Upper lobe of right lung (tissue), 1 donor: Measurements from ENCODE around the gene KRT2. TPM values are rescaled to one million over a fixed set of nuclear protein-coding genes. Genes with fewer than 3 reads are reported as not detected.

Experiments
- ATAC-seq: fragments of 200-7000 bp; cut with Tn5 transposase; one replicate; pipeline ENCODE4 v1.9.1; 2020; ENCODE audit warnings: mild to moderate bottlenecking, moderate library complexity
- DNase-seq: peaks from one replicate; pipeline ENCODE4 v3.0.0-alpha.2; 2020
- H3K27ac ChIP-seq: fragments of 200-600 bp; one replicate; pipeline ENCODE4 v1.8.0; 2022
- H3K27me3 ChIP-seq: fragments of 200-600 bp; one replicate; pipeline ENCODE4 v1.8.0; 2022; ENCODE audit warnings: mild to moderate bottlenecking
- H3K36me3 ChIP-seq: fragments of 200-600 bp; one replicate; pipeline ENCODE4 v1.8.0; 2022
- H3K4me1 ChIP-seq: fragments of 200-600 bp; one replicate; pipeline ENCODE4 v1.8.0; 2022
- H3K4me3 ChIP-seq: fragments of 200-600 bp; one replicate; pipeline ENCODE4 v1.8.0; 2022; ENCODE audit warnings: mild to moderate bottlenecking
- H3K9me3 ChIP-seq: fragments of 200-600 bp; one replicate; pipeline ENCODE4 v1.8.0; 2022
- intact Hi-C: fragments of 100-400 bp; cut with DNase I; formaldehyde crosslinking; loops from one replicate; pipeline ENCODE4 v1.11.0; 2022
- total RNA-seq: library from RNA; stranded (reverse); fragmentation: NEBNext Ultra II Directional; extraction: Animal tissue kit (Norgen Biotek cat#: 25700); gene quantifications from one replicate; pipeline ENCODE4 v1.2.1, GENCODE V29; 2021
- TF ChIP-seq, protein P1 (sequence below): fragments of 200-600 bp; IDR thresholded peaks from one replicate; pipeline ENCODE4 v1.8.0; 2022; ENCODE audit warnings: antibody characterized with exemption
- donor health status: DM: no; HTN: yes; CAD: no; lungs with severe emphysema.

The KRT2 gene
- total RNA-seq, 1 donor from 2014 or later, result not detected

DNA sequence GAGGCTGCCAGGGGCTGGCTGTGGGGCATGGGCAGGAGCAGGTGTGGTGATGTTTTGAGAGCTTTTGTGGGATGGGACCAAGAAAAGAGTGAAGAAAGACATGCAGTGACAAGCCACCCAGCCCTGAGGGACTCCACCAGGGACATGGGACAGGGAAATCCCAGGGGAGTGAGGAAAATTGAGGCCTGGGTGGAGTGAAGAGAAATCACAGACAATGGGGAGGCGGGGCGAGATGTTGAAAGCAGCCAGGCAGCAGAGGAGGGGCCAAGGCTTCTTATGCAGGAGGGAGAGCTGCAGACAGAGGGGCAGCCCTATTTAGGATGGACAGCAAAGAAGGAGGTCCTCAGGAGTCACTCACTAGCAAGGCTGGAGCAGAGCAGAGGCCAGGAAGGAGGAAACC lies 32.4 kb upstream of the KRT2 start:
- TF ChIP-seq, protein P1, sequence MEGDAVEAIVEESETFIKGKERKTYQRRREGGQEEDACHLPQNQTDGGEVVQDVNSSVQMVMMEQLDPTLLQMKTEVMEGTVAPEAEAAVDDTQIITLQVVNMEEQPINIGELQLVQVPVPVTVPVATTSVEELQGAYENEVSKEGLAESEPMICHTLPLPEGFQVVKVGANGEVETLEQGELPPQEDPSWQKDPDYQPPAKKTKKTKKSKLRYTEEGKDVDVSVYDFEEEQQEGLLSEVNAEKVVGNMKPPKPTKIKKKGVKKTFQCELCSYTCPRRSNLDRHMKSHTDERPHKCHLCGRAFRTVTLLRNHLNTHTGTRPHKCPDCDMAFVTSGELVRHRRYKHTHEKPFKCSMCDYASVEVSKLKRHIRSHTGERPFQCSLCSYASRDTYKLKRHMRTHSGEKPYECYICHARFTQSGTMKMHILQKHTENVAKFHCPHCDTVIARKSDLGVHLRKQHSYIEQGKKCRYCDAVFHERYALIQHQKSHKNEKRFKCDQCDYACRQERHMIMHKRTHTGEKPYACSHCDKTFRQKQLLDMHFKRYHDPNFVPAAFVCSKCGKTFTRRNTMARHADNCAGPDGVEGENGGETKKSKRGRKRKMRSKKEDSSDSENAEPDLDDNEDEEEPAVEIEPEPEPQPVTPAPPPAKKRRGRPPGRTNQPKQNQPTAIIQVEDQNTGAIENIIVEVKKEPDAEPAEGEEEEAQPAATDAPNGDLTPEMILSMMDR, result no peak
- Histone ChIP-seq H3K36me3 (no peaks in the 10 kb centered on the region), H3K9me3 (no peaks in the 10 kb centered on the region), H3K4me1 (no peaks in the 10 kb centered on the region), H3K27me3 (peaks cover 20% of the 10 kb centered on the region), H3K4me3 (no peak overlapping the region), H3K27ac (no peak overlapping the region)
- ATAC-seq (no peak), DNase-seq (no peak)
- intact Hi-C loops, result no loop called here

DNA sequence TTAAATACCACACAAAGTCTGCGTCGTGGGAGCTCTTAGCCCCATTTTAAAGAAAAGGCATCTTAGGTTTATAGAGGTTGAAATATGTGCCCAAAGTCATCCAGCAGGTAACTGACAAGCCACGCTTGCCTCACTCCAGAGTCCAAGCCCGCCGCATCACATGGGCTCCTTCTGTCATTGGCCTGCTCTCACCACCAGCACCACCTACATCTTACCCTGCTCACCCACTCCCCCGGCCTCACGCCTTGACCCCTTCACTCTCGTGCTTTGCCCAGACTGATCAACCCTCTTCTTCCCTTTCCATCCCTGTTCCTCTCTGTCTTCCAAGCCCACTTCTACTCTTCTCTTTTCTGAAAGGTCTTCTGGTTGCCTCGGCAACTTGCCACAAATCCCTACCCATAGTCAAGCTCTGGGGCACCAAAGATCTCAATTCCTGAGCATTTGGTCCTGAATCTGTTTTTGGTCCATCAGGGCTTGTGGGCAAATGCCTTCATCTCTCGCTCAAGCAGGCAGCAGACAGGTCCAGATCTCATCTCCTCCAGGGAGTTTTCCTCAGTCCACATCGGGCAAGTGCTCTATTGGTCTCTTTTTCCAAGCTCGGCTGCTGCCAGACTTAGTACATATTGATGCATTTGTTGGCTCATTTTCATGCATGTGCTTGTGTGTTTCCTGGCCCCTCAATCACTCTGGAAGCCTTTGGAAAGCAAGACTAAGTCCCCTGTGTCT lies 31.7 kb upstream of the KRT2 start:
- Histone ChIP-seq H3K36me3 (no peaks in the 10 kb centered on the region), H3K9me3 (no peaks in the 10 kb centered on the region), H3K27ac (no peak overlapping the region), H3K27me3 (peaks cover 18% of the 10 kb centered on the region), H3K4me1 (no peaks in the 10 kb centered on the region), H3K4me3 (no peak overlapping the region)
- ATAC-seq (no peak), DNase-seq (no peak)
- intact Hi-C loops, result no loop called here
- TF ChIP-seq, protein P1, result no peak

DNA sequence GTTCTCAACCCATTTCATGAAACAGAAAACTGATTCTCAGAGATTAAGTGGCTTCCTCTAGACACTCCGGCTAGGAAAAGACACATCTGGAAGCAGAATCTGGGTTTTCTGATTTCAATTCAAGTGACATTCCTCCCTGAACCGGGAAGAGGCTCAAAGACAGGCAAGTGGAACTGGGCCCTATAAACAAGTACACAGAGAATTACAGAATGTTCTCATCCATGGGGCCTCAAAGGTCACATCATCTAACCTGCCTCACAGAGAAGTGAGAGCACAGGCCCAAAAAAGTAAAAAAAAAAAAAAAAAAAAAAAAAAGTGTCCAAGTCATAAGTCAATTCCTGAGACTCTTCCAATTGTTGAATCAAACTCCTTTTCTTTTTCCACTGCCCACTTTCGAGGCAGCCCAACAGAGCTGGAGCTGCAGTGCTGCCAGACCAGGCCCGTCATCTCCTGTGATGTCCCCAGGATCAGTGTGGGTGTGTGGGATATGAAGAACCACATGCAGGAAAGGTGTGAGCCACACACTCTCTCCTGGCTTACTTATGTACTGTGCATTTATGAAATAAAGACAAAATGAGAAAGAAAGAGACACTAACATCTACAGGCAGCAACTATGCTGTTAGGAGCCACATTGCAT lies 31.0 kb upstream of the KRT2 start:
- DNase-seq (no peak), ATAC-seq (no peak)
- no peaks in the 10 kb centered on the region for H3K36me3 ChIP-seq
- no peak overlapping the region for H3K4me3 ChIP-seq
- H3K27me3 ChIP-seq, result peaks cover 12% of the 10 kb centered on the region
- no peak overlapping the region for H3K27ac ChIP-seq
- TF ChIP-seq, protein P1, result no peak
- H3K4me1 ChIP-seq, result no peaks in the 10 kb centered on the region
- intact Hi-C loops, result no loop called here
- H3K9me3 ChIP-seq, result no peaks in the 10 kb centered on the region

DNA sequence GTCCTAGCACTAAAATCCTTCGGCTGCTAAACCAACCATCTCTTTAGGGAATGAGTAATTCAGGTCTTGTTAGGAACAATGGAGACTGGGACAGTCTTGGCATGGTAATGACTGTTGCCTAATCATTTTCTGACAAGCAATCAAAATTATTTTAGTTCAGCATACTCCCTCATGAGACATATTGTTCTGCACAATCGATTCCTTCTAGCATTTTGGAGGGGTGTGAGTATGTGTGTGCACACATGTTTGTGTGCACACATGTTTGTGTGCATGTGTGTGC lies 30.3 kb upstream of the KRT2 start:
- ATAC-seq, result no peak
- H3K36me3 ChIP-seq, result no peaks in the 10 kb centered on the region
- no peaks in the 10 kb centered on the region for H3K9me3 ChIP-seq
- no peak for DNase-seq
- H3K27ac ChIP-seq, result no peak overlapping the region
- H3K4me3 ChIP-seq, result no peak overlapping the region
- TF ChIP-seq, protein P1, result no peak
- intact Hi-C loops, result no loop called here
- H3K27me3 ChIP-seq, result peaks cover 9% of the 10 kb centered on the region
- no peaks in the 10 kb centered on the region for H3K4me1 ChIP-seq

DNA sequence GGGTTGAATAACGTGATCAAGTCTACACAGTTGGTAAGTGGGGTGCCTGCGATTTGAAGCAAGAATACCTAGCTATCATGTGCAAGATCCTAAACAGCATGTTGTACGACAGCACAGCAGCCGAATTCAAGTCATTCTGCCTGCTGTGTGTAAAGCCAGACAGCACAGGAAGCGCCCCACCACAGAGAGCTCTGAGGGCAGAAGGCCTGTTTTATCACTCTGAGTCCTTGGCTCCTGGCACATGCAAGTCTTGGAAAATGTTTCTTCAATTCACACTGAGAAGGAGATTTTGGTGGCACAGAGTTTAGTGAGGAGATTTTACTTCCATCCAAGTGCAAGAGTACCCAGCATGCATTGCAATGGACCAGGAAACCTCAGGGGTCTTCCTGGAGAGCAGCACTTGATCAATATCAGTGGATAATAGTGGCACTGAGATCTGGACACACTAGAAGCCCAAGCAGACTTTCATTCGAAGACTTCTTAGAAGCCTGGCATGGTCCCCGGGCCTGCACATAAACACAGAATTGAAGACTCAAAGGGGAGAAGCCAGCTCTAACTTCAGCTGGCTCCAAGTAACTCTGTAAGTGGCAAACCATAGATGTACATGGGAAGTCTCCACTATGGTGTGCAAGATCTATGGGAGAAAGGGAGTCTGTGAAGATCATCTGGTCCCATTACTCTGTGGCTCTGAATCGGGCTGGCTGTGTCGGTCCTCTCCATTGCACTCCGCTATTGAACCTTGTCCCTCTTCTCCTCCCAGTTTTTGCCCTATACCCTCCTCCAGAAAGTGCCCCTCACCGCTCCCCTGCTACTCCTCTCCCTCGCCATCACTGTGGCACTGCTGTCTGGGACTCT lies 29.7 kb upstream of the KRT2 start:
- intact Hi-C loops, result no loop called here
- H3K27me3 ChIP-seq, result peaks cover 8% of the 10 kb centered on the region
- TF ChIP-seq, protein P1, result no peak
- H3K9me3 ChIP-seq, result no peaks in the 10 kb centered on the region
- no peaks in the 10 kb centered on the region for H3K36me3 ChIP-seq
- ATAC-seq (no peak), DNase-seq (no peak)
- H3K4me3 ChIP-seq, result no peak overlapping the region
- H3K4me1 ChIP-seq, result no peaks in the 10 kb centered on the region
- H3K27ac ChIP-seq, result no peak overlapping the region
